Measurements from ENCODE around the gene NKX2-3. TPM values are rescaled to one million over a fixed set of nuclear protein-coding genes. Genes with fewer than 3 reads are reported as not detected.

The NKX2-3 gene
- total RNA-seq, 1 donor, result not detected

DNA sequence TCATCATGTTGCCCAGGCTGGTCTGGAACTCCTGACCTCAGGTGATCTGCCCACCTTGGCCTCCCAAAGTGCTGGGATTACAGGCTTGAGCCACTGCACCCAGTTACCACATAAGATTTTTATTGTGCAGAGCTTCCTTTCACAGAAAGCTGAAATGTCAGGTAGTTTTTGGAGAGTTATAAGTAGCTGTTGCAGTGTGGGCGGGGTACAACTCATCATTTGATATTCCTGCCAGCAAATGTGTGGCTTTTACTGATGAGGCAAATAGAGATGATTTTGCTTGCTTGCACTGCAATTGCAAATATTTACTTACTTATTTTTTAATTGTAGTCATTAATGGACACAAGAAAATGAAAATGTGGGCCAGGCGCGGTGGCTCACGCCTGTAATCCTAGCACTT, 32.4 kb downstream of the NKX2-3 start:
- no peak for TF ChIP-seq CTCF (IDR thresholded peaks at IDR 0.05; ENCODE audit: insufficient read depth, low read length)
- DNase-seq (ENCODE audit: low read depth), result no peak
- H3K4me3 ChIP-seq (ENCODE audit: low read depth, low read length), result no peak overlapping the region

GRCh38 chr10:99569253-99569939, 36.7 kb downstream of the NKX2-3 start:
- no peak overlapping the region for H3K4me3 ChIP-seq (ENCODE audit: low read depth, low read length)
- no peak for DNase-seq (ENCODE audit: low read depth)
- TF ChIP-seq CTCF (IDR thresholded peaks at IDR 0.05; ENCODE audit: insufficient read depth, low read length), result no peak

GRCh38 chr10:99569961-99570360, 37.2 kb downstream of the NKX2-3 start:
- TF ChIP-seq CTCF (IDR thresholded peaks at IDR 0.05; ENCODE audit: insufficient read depth, low read length), result no peak
- H3K4me3 ChIP-seq (ENCODE audit: low read depth, low read length), result no peak overlapping the region
- DNase-seq (ENCODE audit: low read depth), result no peak

GRCh38 chr10:99571816-99572215, 39.1 kb downstream of the NKX2-3 start:
- no peak for TF ChIP-seq CTCF (IDR thresholded peaks at IDR 0.05; ENCODE audit: insufficient read depth, low read length)
- no peak for DNase-seq (ENCODE audit: low read depth)
- H3K4me3 ChIP-seq (ENCODE audit: low read depth, low read length), result no peak overlapping the region

DNA sequence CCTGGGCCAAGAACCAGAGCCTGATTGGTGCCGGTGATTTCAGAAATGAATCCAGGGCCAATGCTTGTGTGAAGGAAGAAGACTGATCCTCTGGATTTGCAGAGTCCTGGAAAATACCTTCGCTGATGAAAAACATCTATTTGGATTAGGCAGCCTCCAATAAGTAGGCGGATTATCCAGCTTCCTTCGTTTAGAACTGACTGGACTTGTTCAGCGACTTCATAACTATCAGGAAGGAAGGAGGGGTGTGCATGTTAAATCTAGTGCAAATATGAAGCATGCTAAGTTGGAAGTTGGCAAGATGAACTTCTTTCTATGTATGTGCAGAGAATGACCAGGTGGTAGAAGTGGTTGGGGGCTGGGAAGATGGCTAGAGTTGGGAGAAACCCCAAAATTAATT, 41.0 kb downstream of the NKX2-3 start:
- TF ChIP-seq CTCF (IDR thresholded peaks at IDR 0.05; ENCODE audit: insufficient read depth, low read length), result no peak
- H3K4me3 ChIP-seq (ENCODE audit: low read depth, low read length), result no peak overlapping the region
- DNase-seq (ENCODE audit: low read depth), result no peak

- no peak for DNase-seq (ENCODE audit: low read depth)
- TF ChIP-seq CTCF (IDR thresholded peaks at IDR 0.05; ENCODE audit: insufficient read depth, low read length), result no peak
- no peak overlapping the region for H3K4me3 ChIP-seq (ENCODE audit: low read depth, low read length)
Observed at GRCh38 chr10:99579971-99580370, 47.2 kb downstream of the NKX2-3 start.

DNA sequence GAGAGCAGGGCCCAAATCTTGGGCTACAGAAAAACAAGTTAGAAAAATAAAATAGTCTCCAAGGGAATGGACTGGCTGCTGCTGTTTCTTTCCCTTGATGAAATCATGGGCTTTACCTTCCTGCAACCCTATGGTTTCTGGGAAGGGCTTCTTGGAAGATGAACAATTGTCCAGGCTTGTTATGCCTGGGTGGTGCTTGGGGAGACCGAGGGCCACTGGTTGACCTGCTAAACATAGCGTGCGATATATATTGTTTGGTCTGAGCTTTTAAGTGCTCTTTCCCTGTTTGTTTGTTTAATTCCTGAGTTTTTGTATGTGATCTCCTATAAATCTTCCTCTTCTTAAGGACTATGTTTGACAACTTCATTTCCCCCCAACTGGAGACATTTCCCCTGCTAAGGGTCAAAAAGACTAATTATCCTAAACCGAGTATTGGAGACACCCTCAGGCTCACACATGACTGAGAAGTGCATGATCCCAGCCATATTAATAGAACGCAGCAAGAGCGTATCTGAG, 49.6 kb downstream of the NKX2-3 start:
- no peak for DNase-seq (ENCODE audit: low read depth)
- no peak overlapping the region for H3K4me3 ChIP-seq (ENCODE audit: low read depth, low read length)
- TF ChIP-seq CTCF (IDR thresholded peaks at IDR 0.05; ENCODE audit: insufficient read depth, low read length), result no peak

Data from fibroblast of the aortic adventitia (primary cell).